Stimulated activated CD8-positive, alpha-beta memory T cell treated with anti-CD3 and anti-CD28 coated beads, Interleukin-15, amount 100 ng/mL, for 24 hours (primary cell): ENCODE results near the gene PROX1.
"Not testable (repeated sequence)": the region's sequence is repeated elsewhere in the genome, so short reads cannot be mapped to it uniquely, and the experiment has no call there.

Experiments used
- DNase-seq: peaks from one replicate; pipeline ENCODE4 v3.0.0-alpha.2; 2020; ENCODE audit warnings: low read depth

The PROX1 gene

DNA sequence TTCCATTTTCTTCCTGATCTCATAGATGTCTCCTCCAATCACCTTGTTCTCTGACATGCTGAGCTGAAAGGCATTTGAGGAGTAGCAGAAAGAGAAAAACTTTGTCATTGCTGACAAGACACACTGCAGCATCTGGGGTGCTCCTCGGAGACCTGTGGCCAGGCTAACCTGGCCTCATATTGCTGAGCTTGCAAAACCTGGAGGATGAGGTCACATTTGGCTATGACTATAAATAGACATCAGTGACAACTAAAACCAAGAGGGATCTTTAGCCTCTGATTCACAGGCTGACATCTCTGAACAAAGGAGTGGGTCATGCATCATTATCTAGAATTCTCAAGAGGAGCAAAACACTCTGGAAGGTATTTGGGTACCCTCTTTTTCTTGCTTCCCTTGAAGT is 83.7 kb downstream of the PROX1 start:
- no peak for DNase-seq

- DNase-seq, result no peak
Measured at GRCh38 chr1:214072426-214073157, 84.8 kb downstream of the PROX1 start.

GRCh38 chr1:214074477-214074876 is 86.7 kb downstream of the PROX1 start:
- no peak for DNase-seq

DNA sequence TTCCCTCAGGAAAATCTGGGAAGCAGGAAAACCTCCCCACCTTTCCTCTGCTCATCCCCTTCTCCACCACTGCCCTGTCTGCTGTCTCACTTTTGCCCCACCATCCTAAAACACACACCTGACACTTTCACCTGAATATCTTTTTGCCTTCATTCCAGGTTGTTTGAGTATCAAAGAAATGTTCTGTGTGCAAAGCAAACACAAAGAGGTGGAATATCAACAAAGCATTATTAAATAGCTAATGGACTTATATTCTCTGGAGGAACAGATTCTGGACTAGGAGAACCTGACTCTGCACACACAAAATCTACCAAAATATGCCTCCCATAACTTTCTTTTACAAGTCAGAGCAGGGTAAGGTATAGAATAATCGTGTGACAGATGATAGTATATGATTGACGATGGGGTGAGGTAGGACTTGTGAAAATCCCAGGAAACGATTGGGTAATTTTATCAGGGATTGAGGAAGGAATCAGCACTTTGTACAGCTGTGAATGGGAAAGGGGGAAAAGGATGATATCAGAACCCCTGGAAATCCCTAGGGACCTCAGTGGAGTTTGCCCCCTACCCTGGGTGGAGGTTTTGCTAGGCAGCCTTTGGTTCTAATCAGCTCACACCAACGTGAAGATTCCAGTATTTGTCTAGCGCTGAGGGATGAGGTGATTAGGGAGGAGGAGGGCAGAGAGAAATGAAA is 87.7 kb downstream of the PROX1 start:
- no peak for DNase-seq

DNA sequence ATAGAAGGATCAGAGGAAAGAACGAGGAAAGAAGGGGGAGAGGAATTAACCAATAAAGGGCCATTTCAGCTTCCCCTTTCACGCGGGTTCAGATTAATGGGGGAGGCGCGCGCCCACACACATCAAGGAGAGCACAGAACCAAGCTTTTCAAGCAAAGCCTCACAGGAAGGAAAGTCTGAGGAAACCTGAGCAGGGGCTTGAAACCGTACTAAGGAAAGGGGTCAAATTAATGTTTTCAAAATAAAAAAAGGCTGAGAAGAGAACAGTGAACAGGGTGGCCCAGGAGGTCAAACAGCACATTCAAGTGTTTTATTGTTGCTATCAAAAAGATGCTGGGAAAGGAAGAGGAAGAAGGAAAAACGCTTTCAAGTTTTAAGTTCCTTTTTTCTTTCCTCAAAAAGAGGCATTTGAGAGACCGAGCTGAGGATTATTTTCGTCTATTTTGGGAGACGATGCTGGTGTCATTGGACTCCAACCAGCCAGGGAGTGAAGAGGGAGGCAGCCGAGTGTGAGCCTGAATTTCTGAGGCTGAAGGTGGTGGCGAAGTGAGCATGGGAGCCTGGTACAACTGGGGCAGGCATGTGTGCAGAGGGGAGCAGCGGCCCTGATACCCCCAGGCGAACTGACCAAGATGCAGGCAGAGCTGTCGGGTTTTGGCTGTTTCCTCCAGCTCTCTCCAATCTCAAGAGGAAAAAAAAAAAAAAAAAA is 88.4 kb downstream of the PROX1 start:
- DNase-seq, result no peak

DNA sequence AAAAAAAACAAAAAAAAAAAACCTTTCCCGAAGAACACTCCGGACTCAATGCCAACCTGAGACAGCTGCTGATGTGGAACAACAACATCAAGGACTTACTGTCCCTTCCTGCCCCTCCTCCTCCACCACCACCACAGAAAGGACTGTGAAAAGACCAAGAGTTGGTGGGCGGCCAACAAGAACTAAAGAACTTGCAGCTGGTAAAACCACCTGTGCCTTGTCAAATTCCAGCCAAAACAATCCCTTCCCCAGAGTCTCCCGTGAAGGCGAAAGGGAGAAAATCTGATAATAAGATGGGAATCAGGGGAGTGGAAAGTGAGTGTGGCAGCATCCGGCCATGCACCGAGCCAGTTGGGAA is 88.9 kb downstream of the PROX1 start:
- DNase-seq, result no peak

DNA sequence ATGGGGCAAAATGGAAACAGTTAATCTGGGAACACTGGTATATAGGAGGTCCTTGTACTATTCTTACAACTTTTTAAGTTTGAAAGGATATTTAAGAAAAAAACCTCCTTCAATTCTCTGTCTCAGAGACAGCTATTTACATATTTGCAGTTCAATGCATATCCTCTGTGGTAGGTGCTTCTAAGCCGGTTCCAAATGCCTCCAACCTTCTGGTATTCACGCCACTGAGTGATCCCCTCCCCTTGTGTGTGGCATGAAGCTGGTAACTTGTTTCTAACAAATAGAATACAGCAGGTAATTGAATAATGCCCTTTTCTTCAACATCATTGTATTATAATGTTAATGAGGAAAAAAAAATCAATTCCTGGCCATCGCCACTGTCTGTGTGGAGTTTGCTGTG is 91.2 kb downstream of the PROX1 start:
- DNase-seq, result no peak

- DNase-seq, result no peak
Measured at GRCh38 chr1:214085325-214085724, 97.6 kb downstream of the PROX1 start.

DNA sequence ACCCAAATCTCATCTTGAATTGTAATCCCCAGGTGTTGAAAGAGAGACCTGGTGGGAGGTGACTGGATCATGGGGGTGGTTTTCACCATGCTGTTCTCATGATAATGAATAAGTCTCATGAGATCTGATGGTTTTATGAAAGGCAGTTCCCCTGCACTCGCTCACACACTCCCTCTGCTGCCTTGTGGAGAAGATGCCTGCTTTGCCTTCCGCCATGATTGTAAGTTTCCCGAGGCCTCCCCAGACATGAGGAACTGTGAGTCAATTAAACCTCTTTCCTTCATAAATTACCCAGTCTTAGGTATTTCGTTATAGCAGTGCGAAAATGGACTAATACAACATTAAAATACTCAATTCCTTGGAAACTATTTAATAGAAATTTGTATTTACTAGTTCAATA is 99.2 kb downstream of the PROX1 start:
- no peak for DNase-seq

DNA sequence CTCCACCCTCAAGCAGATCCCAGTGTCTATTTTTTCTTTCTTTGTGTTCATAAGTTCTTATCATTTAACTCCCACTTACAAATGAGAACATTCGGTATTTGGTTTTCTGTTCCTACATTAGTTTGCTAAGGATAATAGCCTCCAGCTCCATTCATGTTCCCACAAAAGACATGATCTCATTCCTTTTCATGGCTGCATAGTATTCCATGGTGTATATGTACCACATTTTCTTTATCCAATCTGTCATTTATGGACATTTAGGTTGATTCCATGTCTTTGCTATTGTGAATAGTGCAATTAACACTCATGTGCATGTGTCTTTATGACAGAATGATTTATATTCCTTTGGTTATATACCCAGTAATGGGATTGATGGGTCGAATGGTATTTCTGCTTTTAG is 101.2 kb downstream of the PROX1 start:
- not testable (repeated sequence) for DNase-seq
